GM12878 (cell line): ENCODE data around the gene GAREM1. TPM values are rescaled to one million over a fixed set of nuclear protein-coding genes. Genes with fewer than 3 reads are reported as not detected.
A peak's percentile ranks its signal among the peaks of the same experiment; 100 is the strongest.

Experiments used
- ATAC-seq: fragments of 200-7000 bp; cut with Tn5 transposase; 3 replicates; pipeline ENCODE4 v1.9.1; 2020; ENCODE audit warnings: mild to moderate bottlenecking, moderate library complexity
- BruUV-seq: library from RNA; stranded (reverse); fragments of 400-500 nt; replicated peaks from 2 replicates; lab custom pipeline; 2021; lab: Mats Ljungman, UMichigan
- CTCF ChIA-PET: fragments of 300-600 bp; sonication (Branson Sonifier 250); formaldehyde crosslinking; extraction: SDS; loops from one replicate; lab custom pipeline; 2021; ENCODE audit warnings: inconsistent platforms; lab: Yijun Ruan, JAX
- POLR2A ChIA-PET: fragments of 350-600 bp; formaldehyde crosslinking; extraction: SDS; loops from one replicate; lab custom pipeline; 2021; ENCODE audit warnings: inconsistent platforms; lab: Charles Lee
- RAD21 ChIA-PET: fragments of 300-600 bp; sonication (Branson Sonifier 250); formaldehyde crosslinking; loops from one replicate; lab custom pipeline; 2023; ENCODE audit warnings: antibody characterized with exemption; ENCODE audit not compliant: unreplicated experiment; lab: Charles Lee
- SMC1A ChIA-PET: fragments of 300-600 bp; sonication (Branson Sonifier 250); formaldehyde crosslinking; loops from one replicate; lab custom pipeline; 2023; ENCODE audit not compliant: unreplicated experiment, uncharacterized antibody; lab: Charles Lee
- DNase-seq: peaks from one replicate; pipeline ENCODE4 v3.0.0-alpha.2; 2011; ENCODE audit warnings: low read depth, low spot score
- FAIRE-seq: peaks from 3 replicates; lab custom pipeline; 2011; peaks lifted over from hg19 to GRCh38; lab: Jason Lieb, UNC
- H2AFZ ChIP-seq: 2 replicates; pipeline ENCODE4 v1.6.0; 2011; ENCODE audit warnings: low read depth, low read length, control low read depth; ENCODE audit not compliant: control insufficient read depth
- H3K27ac ChIP-seq: 2 replicates; pipeline ENCODE4 v1.5.1; 2011; ENCODE audit warnings: control low read depth; ENCODE audit not compliant: control insufficient read depth, insufficient read depth
- H3K27me3 ChIP-seq, 2 experiments: replicated peaks in 1 of 2; 2 replicates each; pipeline versions ENCODE4 v1.6.0 to v1.6.1; 2011; ENCODE audit warnings: low read length in 1 of 2; ENCODE audit not compliant: control insufficient read depth in 2 of 2, insufficient read depth in 2 of 2
- H3K36me3 ChIP-seq, 2 experiments: 2 replicates each; pipeline ENCODE4 v1.5.1; 2011; ENCODE audit warnings: low read length in 1 of 2; ENCODE audit not compliant: control insufficient read depth in 2 of 2, insufficient read depth in 2 of 2
- H3K4me1 ChIP-seq: 2 replicates; pipeline ENCODE4 v1.6.1; 2011; ENCODE audit warnings: mild to moderate bottlenecking, low read length, moderate library complexity, mixed read lengths; ENCODE audit not compliant: control insufficient read depth, insufficient read depth
- H3K4me2 ChIP-seq: 2 replicates; pipeline ENCODE4 v1.6.0; 2011; ENCODE audit warnings: control low read depth; ENCODE audit not compliant: control insufficient read depth, insufficient read depth
- H3K4me3 ChIP-seq: fragments of 200-600 bp; sonication (generic); 2 replicates; pipeline ENCODE4 v1.5.1; 2016
- H3K79me2 ChIP-seq: 2 replicates; pipeline ENCODE4 v1.6.0; 2011; ENCODE audit warnings: low read length; ENCODE audit not compliant: control insufficient read depth, insufficient read depth
- H3K9ac ChIP-seq: 2 replicates; pipeline ENCODE4 v1.8.0; 2011; ENCODE audit warnings: low read length, control low read depth, mixed read lengths; ENCODE audit not compliant: control insufficient read depth, insufficient read depth
- H3K9me3 ChIP-seq: replicated peaks from 3 replicates; pipeline ENCODE4 v1.5.1; 2011; ENCODE audit warnings: mild to moderate bottlenecking, low read length; ENCODE audit not compliant: control insufficient read depth, insufficient read depth
- H4K20me1 ChIP-seq: 2 replicates; pipeline ENCODE4 v1.6.0; 2011; ENCODE audit not compliant: control insufficient read depth, insufficient read depth
- CHD4 ChIP-seq: fragments of 200-600 bp; sonication (generic); IDR thresholded peaks from 2 replicates; pipeline ENCODE4 v1.6.1; 2016; ENCODE audit warnings: mild to moderate bottlenecking
- RAD21 ChIP-seq: IDR thresholded peaks from 2 replicates; pipeline ENCODE4 v1.6.1; 2011; ENCODE audit warnings: mild to moderate bottlenecking, low read depth, low read length, moderate library complexity; ENCODE audit not compliant: insufficient read depth
- REST ChIP-seq: IDR thresholded peaks from 2 replicates; pipeline ENCODE4 v1.6.1; 2012; ENCODE audit warnings: mild to moderate bottlenecking, low read depth, low read length
- SMC3 ChIP-seq: IDR thresholded peaks from 2 replicates; pipeline ENCODE4 v1.6.1; 2011; ENCODE audit warnings: low read length, improper control_type of control experiment, borderline replicate concordance
- YY1 ChIP-seq: IDR thresholded peaks from 2 replicates; pipeline ENCODE4 v1.6.1; 2011; ENCODE audit warnings: low read depth, mild to moderate bottlenecking, low read length
- ZBTB33 ChIP-seq: fragments of 450-650 bp; IDR thresholded peaks from 2 replicates; pipeline ENCODE4 v1.6.1; 2017; ENCODE audit warnings: mild to moderate bottlenecking
- WGBS: methylation state at CpG from one replicate; pipeline ENCODE4 v1.1.6; 2016; ENCODE audit warnings: low lambda C conversion rate; ENCODE audit not compliant: insufficient replicate concordance, insufficient coverage; ENCODE audit errors: missing lambda C conversion rate; 5-methylcytosine and 5-hydroxymethylcytosine counted together
- in situ Hi-C: fragments of 300-500 bp; cut with MboI; formaldehyde crosslinking; loops from 9 replicates; pipeline ENCODE4 v1.14.3; 2018; ENCODE audit warnings: mixed read lengths
- intact Hi-C: fragments of 100-400 bp; cut with micrococcal nuclease; formaldehyde crosslinking; loops from one replicate; pipeline ENCODE4 v1.14.2; 2022; ENCODE audit not compliant: unreplicated experiment
- polyA plus RNA-seq, 11 experiments: library from polyadenylated mRNA; depleted of rRNA in 4 of 11; unstranded in 6 of 11; stranded (reverse) in 5 of 11; fragments of >200 nt; fragmentation: Nextera tagmentation in 4 of 11; fragmentation: Illumina TruSeq in 1 of 11; extraction: Ambion mirVana in 4 of 11; extraction: Trizol in 1 of 11; gene quantifications; 1 replicate in 1 of 11; 2 replicates in 10 of 11; pipeline versions ENCODE4 v1.2.1 to v1.2.3, GENCODE V29; 2011 to 2016; ENCODE audit warnings: inconsistent platforms in 2 of 11, missing spikeins in 2 of 11, low read depth in 1 of 11
- total RNA-seq, 4 experiments: library from RNA; depleted of rRNA in 3 of 4; stranded (reverse); fragments of >200 nt in 3 of 4; fragmentation: Illumina TruSeq in 1 of 4; extraction: Trizol in 1 of 4; gene quantifications; 2 replicates each; pipeline versions ENCODE4 v1.2.1 to v1.2.3, GENCODE V29; 2013 to 2021
- TF ChIP-seq, protein P1 (sequence below): fragments of 150-350 bp; IDR thresholded peaks from 2 replicates; pipeline ENCODE4 v1.6.1; 2016; ENCODE audit warnings: low read depth, low read length
- TF ChIP-seq, protein P2 (sequence below), 3 experiments: IDR thresholded peaks in 2 of 3; conservative IDR thresholded peaks in 1 of 3; 2 replicates each; pipeline ENCODE4 v1.5.1; 2011; ENCODE audit warnings: low read depth in 3 of 3, low read length in 3 of 3, mild to moderate bottlenecking in 3 of 3, control low read depth in 2 of 3, moderate library complexity in 2 of 3, inconsistent platforms in 1 of 3, mixed read lengths in 1 of 3; ENCODE audit not compliant: control insufficient read depth in 2 of 3, insufficient read depth in 1 of 3; ENCODE audit errors: extremely low read depth in 1 of 3

GAREM1 gene
- total and polyA plus RNA-seq, 10 of the 15 experiments (the other 5 are each of a cell fraction or from before 2014, with no cell fraction given), result 0.05 to 0.29 (median 0.05) TPM; not detected in 7

DNA sequence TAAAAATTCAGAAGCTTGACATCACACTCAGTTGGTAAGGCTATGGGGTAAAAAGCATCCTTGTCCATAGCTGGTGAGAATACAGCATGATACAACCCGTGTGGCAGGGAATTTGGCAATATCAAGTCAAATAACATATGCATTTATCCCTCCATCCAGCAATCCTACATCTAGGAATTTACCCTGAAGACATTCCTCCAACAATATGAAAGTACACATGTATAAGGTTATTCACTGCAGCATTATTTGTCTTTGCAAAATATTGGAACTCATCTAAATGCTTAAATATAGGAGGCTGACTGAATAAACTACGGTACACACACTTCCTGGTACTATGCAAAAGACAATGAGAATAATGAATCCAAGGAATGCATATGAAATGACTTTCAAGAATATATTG is 179.9 kb downstream of the GAREM1 start (continued):
- no peak for TF ChIP-seq ZBTB33
- TF ChIP-seq, protein P1, sequence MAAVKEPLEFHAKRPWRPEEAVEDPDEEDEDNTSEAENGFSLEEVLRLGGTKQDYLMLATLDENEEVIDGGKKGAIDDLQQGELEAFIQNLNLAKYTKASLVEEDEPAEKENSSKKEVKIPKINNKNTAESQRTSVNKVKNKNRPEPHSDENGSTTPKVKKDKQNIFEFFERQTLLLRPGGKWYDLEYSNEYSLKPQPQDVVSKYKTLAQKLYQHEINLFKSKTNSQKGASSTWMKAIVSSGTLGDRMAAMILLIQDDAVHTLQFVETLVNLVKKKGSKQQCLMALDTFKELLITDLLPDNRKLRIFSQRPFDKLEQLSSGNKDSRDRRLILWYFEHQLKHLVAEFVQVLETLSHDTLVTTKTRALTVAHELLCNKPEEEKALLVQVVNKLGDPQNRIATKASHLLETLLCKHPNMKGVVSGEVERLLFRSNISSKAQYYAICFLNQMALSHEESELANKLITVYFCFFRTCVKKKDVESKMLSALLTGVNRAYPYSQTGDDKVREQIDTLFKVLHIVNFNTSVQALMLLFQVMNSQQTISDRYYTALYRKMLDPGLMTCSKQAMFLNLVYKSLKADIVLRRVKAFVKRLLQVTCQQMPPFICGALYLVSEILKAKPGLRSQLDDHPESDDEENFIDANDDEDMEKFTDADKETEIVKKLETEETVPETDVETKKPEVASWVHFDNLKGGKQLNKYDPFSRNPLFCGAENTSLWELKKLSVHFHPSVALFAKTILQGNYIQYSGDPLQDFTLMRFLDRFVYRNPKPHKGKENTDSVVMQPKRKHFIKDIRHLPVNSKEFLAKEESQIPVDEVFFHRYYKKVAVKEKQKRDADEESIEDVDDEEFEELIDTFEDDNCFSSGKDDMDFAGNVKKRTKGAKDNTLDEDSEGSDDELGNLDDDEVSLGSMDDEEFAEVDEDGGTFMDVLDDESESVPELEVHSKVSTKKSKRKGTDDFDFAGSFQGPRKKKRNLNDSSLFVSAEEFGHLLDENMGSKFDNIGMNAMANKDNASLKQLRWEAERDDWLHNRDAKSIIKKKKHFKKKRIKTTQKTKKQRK, result no peak
- TF ChIP-seq, all 136 proteins: peak for 0

DNA sequence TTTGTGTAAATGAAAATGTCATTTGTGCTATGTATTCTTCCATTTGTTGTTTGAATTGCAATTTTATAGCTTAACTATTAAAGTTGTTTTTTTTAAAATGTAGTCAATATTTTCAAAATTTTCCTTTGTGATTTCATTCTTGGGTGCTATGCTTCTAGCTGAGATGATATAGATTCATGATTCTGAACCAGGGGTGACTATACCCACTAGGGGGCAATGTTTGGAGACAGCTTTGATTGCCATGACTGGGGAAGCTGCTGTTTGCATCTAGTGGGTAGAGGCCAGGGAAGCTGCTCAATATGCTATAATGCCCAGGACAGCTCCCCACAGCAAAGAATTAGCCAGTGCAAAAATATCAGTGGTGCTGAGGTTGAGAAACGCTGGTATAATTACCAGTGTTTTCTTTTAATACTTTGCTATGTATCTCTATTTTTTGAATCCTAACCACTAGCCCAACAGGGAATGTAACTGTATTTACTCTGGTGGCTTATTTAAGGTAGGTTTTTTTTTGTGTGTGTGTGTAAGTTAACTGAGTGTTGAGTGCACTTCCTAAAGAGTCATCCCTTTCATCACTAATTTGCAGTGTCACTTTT is 181.1 kb downstream of the GAREM1 start:
- ChIA-PET RAD21 (interaction anchor here (1.3 kb wide), 1 partner anchor 181 kb away, joined by 9 read pairs; the partner anchor contains the start of gene GAREM1), POLR2A (interaction anchor here (0.5 to 0.6 kb wide), 2 partner anchors 444 to 604 kb away, joined by 3 read pairs; no protein-coding TSS in a partner anchor), SMC1A (interaction anchor here (1.1 to 2.0 kb wide), 2 partner anchors 13 to 27 kb away, joined by 3 to 6 read pairs; no protein-coding TSS in a partner anchor), CTCF (interaction anchor here (1.0 to 2.5 kb wide), 11 partner anchors 10 to 262 kb away, joined by 3 to 16 read pairs (median 3); partner anchors contain the start of gene GAREM1)
- H2AFZ ChIP-seq, result no peak overlapping the region
- H4K20me1 ChIP-seq, result no peaks in the 10 kb centered on the region
- H3K79me2 ChIP-seq, result no peaks in the 10 kb centered on the region
- DNase-seq (no peak), FAIRE-seq (peak; percentile 49), ATAC-seq (peak; percentile 84)
- H3K4me1 ChIP-seq, result no peaks in the 10 kb centered on the region
- in situ Hi-C loops, result no loop called here
- 0% methylated on average over 1 of the region's 1 CpG for WGBS
- H3K27me3 ChIP-seq, result no peaks in the 10 kb centered on the region
- H3K9me3 ChIP-seq, result no peaks in the 10 kb centered on the region
- intact Hi-C loops, result loop anchor here (5.0 kb wide), 1 partner anchor 263 kb away; no protein-coding TSS in a partner anchor
- H3K4me2 ChIP-seq, result no peak overlapping the region
- no peak overlapping the region for H3K27ac ChIP-seq
- H3K4me3 ChIP-seq, result no peak overlapping the region
- BruUV-seq, result no TSS peak
- no peak overlapping the region for H3K9ac ChIP-seq
- H3K36me3 ChIP-seq, result no peaks in the 10 kb centered on the region
- TF ChIP-seq SMC3 (peak; percentile 40; the same call in 1 of the 2 replicates), REST (no peak), YY1 (0 out of 2 replicates have a peak, but pooled peaks have one; percentile 18), RAD21 (peak; percentile 53), CHD4 (no peak)
- TF ChIP-seq, protein P2, sequence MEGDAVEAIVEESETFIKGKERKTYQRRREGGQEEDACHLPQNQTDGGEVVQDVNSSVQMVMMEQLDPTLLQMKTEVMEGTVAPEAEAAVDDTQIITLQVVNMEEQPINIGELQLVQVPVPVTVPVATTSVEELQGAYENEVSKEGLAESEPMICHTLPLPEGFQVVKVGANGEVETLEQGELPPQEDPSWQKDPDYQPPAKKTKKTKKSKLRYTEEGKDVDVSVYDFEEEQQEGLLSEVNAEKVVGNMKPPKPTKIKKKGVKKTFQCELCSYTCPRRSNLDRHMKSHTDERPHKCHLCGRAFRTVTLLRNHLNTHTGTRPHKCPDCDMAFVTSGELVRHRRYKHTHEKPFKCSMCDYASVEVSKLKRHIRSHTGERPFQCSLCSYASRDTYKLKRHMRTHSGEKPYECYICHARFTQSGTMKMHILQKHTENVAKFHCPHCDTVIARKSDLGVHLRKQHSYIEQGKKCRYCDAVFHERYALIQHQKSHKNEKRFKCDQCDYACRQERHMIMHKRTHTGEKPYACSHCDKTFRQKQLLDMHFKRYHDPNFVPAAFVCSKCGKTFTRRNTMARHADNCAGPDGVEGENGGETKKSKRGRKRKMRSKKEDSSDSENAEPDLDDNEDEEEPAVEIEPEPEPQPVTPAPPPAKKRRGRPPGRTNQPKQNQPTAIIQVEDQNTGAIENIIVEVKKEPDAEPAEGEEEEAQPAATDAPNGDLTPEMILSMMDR (IDR thresholded peaks at IDR 0.05 in 2 of 3, conservative IDR thresholded peaks at IDR 0.05 in 1 of 3; ENCODE audit: control insufficient read depth in 2 of 3, extremely low read depth in 1 of 3, insufficient read depth in 1 of 3, low read depth in 3 of 3, low read length in 3 of 3), result peak; percentile 47 to 68 (median 63)
